Measurements from ENCODE around the gene CCDC171. TPM values are rescaled to one million over a fixed set of nuclear protein-coding genes. Genes with fewer than 3 reads are reported as not detected.

Gene CCDC171
- total and polyA plus RNA-seq, 2 experiments from 2014 or later = 0.73 to 2.9 TPM

GRCh38 chr9:15867988-15868387 lies 315.1 kb downstream of the CCDC171 start:
- TF ChIP-seq, protein P1, sequence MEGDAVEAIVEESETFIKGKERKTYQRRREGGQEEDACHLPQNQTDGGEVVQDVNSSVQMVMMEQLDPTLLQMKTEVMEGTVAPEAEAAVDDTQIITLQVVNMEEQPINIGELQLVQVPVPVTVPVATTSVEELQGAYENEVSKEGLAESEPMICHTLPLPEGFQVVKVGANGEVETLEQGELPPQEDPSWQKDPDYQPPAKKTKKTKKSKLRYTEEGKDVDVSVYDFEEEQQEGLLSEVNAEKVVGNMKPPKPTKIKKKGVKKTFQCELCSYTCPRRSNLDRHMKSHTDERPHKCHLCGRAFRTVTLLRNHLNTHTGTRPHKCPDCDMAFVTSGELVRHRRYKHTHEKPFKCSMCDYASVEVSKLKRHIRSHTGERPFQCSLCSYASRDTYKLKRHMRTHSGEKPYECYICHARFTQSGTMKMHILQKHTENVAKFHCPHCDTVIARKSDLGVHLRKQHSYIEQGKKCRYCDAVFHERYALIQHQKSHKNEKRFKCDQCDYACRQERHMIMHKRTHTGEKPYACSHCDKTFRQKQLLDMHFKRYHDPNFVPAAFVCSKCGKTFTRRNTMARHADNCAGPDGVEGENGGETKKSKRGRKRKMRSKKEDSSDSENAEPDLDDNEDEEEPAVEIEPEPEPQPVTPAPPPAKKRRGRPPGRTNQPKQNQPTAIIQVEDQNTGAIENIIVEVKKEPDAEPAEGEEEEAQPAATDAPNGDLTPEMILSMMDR (IDR thresholded peaks at IDR 0.05; ENCODE audit: poor library complexity) = no peak
- no peak for TF ChIP-seq EZH2phosphoT487 (IDR thresholded peaks at IDR 0.05; ENCODE audit: low read depth, severe bottlenecking, unreplicated experiment)
- no peak for TF ChIP-seq EZH2 (IDR thresholded peaks at IDR 0.05; ENCODE audit: borderline replicate concordance)
- no peaks in the 10 kb centered on the region for H3K79me2 ChIP-seq
- no peaks in the 10 kb centered on the region for H3K4me1 ChIP-seq (ENCODE audit: insufficient read depth)
- H2AFZ ChIP-seq = no peak overlapping the region
- H3K27ac ChIP-seq = no peak overlapping the region
- no peaks in the 10 kb centered on the region for H4K20me1 ChIP-seq (ENCODE audit: insufficient read depth, poor library complexity, severe bottlenecking)
- no peaks in the 10 kb centered on the region for H3K27me3 ChIP-seq
- H3K4me2 ChIP-seq = no peak overlapping the region
- no peaks in the 10 kb centered on the region for H3K9me2 ChIP-seq (replicated peaks; ENCODE audit: insufficient read depth)
- no peak for DNase-seq (ENCODE audit: low spot score)
- no peaks in the 10 kb centered on the region for H3K9me3 ChIP-seq (ENCODE audit: low read depth)
- no peak overlapping the region for H3K4me3 ChIP-seq
- H3K36me3 ChIP-seq (replicated peaks; ENCODE audit: insufficient read depth, low read depth) = no peaks in the 10 kb centered on the region

DNA sequence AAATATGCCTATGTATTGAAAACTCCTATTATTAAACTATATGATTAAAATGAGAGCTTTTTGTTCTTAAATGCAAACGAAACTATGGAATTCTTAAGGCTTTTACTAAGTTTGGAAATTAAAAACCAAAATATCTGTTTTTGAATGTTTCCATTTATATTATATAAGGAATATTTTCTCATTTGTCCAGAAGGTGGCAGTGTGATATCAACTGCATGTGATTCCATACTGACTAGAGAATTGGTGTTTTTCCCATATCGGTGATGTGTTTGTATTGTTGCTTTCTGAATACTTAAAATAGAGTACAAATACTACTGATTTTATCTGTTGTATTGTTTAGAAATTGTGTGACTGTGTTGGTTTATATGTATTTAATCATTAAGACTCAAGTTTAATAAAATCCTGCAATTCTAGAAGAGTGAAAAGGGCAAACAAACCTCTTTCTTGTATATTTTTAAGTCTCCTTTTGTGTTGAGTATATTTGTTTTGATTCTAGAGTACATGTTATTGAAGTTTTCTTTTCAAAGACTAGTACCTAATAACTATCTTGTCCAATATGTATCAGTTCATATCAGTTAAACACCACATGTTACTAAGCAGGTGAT lies 320.8 kb downstream of the CCDC171 start:
- Histone ChIP-seq H3K4me1 (ENCODE audit: insufficient read depth) (no peaks in the 10 kb centered on the region), H3K4me3 (no peak overlapping the region), H3K27ac (peak overlapping the region; percentile 5), H3K4me2 (no peak overlapping the region), H3K27me3 (no peaks in the 10 kb centered on the region), H3K36me3 (replicated peaks; ENCODE audit: insufficient read depth, low read depth) (no peaks in the 10 kb centered on the region), H4K20me1 (ENCODE audit: insufficient read depth, poor library complexity, severe bottlenecking) (no peaks in the 10 kb centered on the region), H2AFZ (peak overlapping the region; percentile 16), H3K79me2 (no peaks in the 10 kb centered on the region), H3K9me2 (replicated peaks; ENCODE audit: insufficient read depth) (no peaks in the 10 kb centered on the region), H3K9me3 (ENCODE audit: low read depth) (no peaks in the 10 kb centered on the region)
- WGBS (ENCODE audit: low lambda C conversion rate, missing lambda C conversion rate) = 9% methylated on average over 2 of the region's 2 CpGs
- peak; percentile 71 for DNase-seq (ENCODE audit: low spot score)
- TF ChIP-seq EZH2 (IDR thresholded peaks at IDR 0.05; ENCODE audit: borderline replicate concordance) (no peak), EZH2phosphoT487 (IDR thresholded peaks at IDR 0.05; ENCODE audit: low read depth, severe bottlenecking, unreplicated experiment) (no peak)
- TF ChIP-seq, protein P1 (IDR thresholded peaks at IDR 0.05; ENCODE audit: poor library complexity) = peak; percentile 78

- no peaks in the 10 kb centered on the region for H3K36me3 ChIP-seq (replicated peaks; ENCODE audit: insufficient read depth, low read depth)
- no peaks in the 10 kb centered on the region for H3K9me2 ChIP-seq (replicated peaks; ENCODE audit: insufficient read depth)
- H3K27ac ChIP-seq = no peak overlapping the region
- no peaks in the 10 kb centered on the region for H3K9me3 ChIP-seq (ENCODE audit: low read depth)
- TF ChIP-seq, protein P1 (IDR thresholded peaks at IDR 0.05; ENCODE audit: poor library complexity) = no peak
- no peak for TF ChIP-seq EZH2 (IDR thresholded peaks at IDR 0.05; ENCODE audit: borderline replicate concordance)
- no peaks in the 10 kb centered on the region for H3K79me2 ChIP-seq
- H3K4me1 ChIP-seq (ENCODE audit: insufficient read depth) = no peaks in the 10 kb centered on the region
- no peaks in the 10 kb centered on the region for H4K20me1 ChIP-seq (ENCODE audit: insufficient read depth, poor library complexity, severe bottlenecking)
- H3K4me2 ChIP-seq = no peak overlapping the region
- no peaks in the 10 kb centered on the region for H3K27me3 ChIP-seq
- WGBS (ENCODE audit: low lambda C conversion rate, missing lambda C conversion rate) = 77% methylated on average over 4 of the region's 4 CpGs
- no peak overlapping the region for H3K4me3 ChIP-seq
- H2AFZ ChIP-seq = no peak overlapping the region
- DNase-seq (ENCODE audit: low spot score) = no peak
These were observed 329.5 kb downstream of the CCDC171 start for GRCh38 chr9:15882328-15882727.

DNA sequence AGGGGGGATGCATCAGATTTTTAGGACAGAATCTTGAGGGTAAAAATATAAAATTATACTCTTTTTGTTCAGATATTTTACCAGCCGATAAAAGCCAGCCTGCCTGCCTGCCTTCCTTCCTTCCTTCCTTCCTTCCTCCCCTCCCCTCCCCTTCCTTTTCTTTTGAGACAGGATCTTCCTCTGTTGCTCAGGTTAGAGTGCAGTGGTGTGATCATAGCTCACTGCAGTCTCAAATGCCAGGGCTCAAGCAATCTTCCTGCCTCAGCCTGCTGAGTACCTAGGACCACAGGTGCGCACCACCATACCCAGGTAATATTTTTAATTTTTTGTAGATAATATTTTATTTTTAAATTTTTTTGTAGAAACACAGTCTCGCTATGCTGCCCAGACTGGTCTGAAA lies 330.0 kb downstream of the CCDC171 start:
- Histone ChIP-seq H4K20me1 (ENCODE audit: insufficient read depth, poor library complexity, severe bottlenecking) (no peaks in the 10 kb centered on the region), H3K9me3 (ENCODE audit: low read depth) (no peaks in the 10 kb centered on the region), H3K36me3 (replicated peaks; ENCODE audit: insufficient read depth, low read depth) (no peaks in the 10 kb centered on the region), H3K4me2 (no peak overlapping the region), H3K4me3 (no peak overlapping the region), H2AFZ (no peak overlapping the region), H3K79me2 (no peaks in the 10 kb centered on the region), H3K4me1 (ENCODE audit: insufficient read depth) (no peaks in the 10 kb centered on the region), H3K27ac (no peak overlapping the region), H3K27me3 (no peaks in the 10 kb centered on the region), H3K9me2 (replicated peaks; ENCODE audit: insufficient read depth) (no peaks in the 10 kb centered on the region)
- WGBS (ENCODE audit: low lambda C conversion rate, missing lambda C conversion rate) = 98% methylated on average over 3 of the region's 3 CpGs
- TF ChIP-seq, protein P1 (IDR thresholded peaks at IDR 0.05; ENCODE audit: poor library complexity) = no peak
- TF ChIP-seq EZH2 (IDR thresholded peaks at IDR 0.05; ENCODE audit: borderline replicate concordance) = no peak
- no peak for TF ChIP-seq EZH2phosphoT487 (IDR thresholded peaks at IDR 0.05; ENCODE audit: low read depth, severe bottlenecking, unreplicated experiment)
- DNase-seq (ENCODE audit: low spot score) = no peak

Data from hepatocyte (in vitro differentiated cells).